KMS-11 (cell line): Measurements from ENCODE around the gene C11orf68.

ENCODE experiments used
- H2AFZ ChIP-seq: fragments of 200-600 bp; sonication (generic); 2 replicates; pipeline ENCODE4 v1.6.1; 2016; ENCODE audit warnings: antibody characterized with exemption, mixed run types, low read depth
- H3K27ac ChIP-seq: fragments of 200-600 bp; sonication (generic); 2 replicates; pipeline ENCODE4 v1.6.1; 2016; ENCODE audit warnings: mild to moderate bottlenecking, mixed run types
- H3K27me3 ChIP-seq: fragments of 200-600 bp; sonication (generic); 2 replicates; pipeline ENCODE4 v1.6.1; 2017; ENCODE audit warnings: mild to moderate bottlenecking, low read depth, mixed run types, moderate library complexity; ENCODE audit not compliant: insufficient read depth
- H3K36me3 ChIP-seq: fragments of 200-600 bp; sonication (generic); 2 replicates; pipeline ENCODE4 v1.6.1; 2017; ENCODE audit warnings: mild to moderate bottlenecking, mixed run types; ENCODE audit not compliant: insufficient read depth
- H3K4me1 ChIP-seq: fragments of 200-600 bp; sonication (generic); 2 replicates; pipeline ENCODE4 v1.6.1; 2016; ENCODE audit warnings: mild to moderate bottlenecking, low read depth, mixed run types; ENCODE audit not compliant: poor library complexity, severe bottlenecking
- H3K4me2 ChIP-seq: fragments of 200-600 bp; sonication (generic); 2 replicates; pipeline ENCODE4 v1.7.0; 2016; ENCODE audit warnings: mild to moderate bottlenecking, mixed run types
- H3K4me3 ChIP-seq: fragments of 200-600 bp; sonication (generic); IDR thresholded peaks from 2 replicates; pipeline ENCODE4 v1.6.1; 2017; ENCODE audit warnings: low read depth, low read length, mixed read lengths; ENCODE audit not compliant: insufficient read depth
- H3K79me2 ChIP-seq: fragments of 200-600 bp; sonication (generic); 2 replicates; pipeline ENCODE4 v1.6.1; 2016; ENCODE audit warnings: low read depth, mixed run types; ENCODE audit not compliant: insufficient read depth
- H3K9ac ChIP-seq: fragments of 200-600 bp; sonication (generic); 2 replicates; pipeline ENCODE4 v1.6.1; 2016; ENCODE audit warnings: mild to moderate bottlenecking, mixed run types
- H4K20me1 ChIP-seq: fragments of 200-600 bp; sonication (generic); 2 replicates; pipeline ENCODE4 v1.6.1; 2016; ENCODE audit warnings: mild to moderate bottlenecking, mixed run types; ENCODE audit not compliant: insufficient read depth
- CTCF ChIP-seq: fragments of 200-600 bp; sonication (generic); conservative IDR thresholded peaks from 2 replicates; pipeline ENCODE4 v1.6.1; 2017; ENCODE audit warnings: low read depth, mild to moderate bottlenecking, antibody characterized with exemption, low read length, moderate library complexity, mixed read lengths

The C11orf68 gene

GRCh38 chr11:65883786-65884715 is 34.8 kb downstream of the C11orf68 start:
- no peak for TF ChIP-seq CTCF
- no peak overlapping the region for H3K27ac ChIP-seq
- H3K4me1 ChIP-seq = peaks cover 28% of the 10 kb centered on the region
- H3K27me3 ChIP-seq = no peaks in the 10 kb centered on the region
- no peak overlapping the region for H3K4me3 ChIP-seq
- H2AFZ ChIP-seq = no peak overlapping the region
- H3K4me2 ChIP-seq = no peak overlapping the region
- no peak overlapping the region for H3K9ac ChIP-seq
- H3K36me3 ChIP-seq = no peaks in the 10 kb centered on the region
- H4K20me1 ChIP-seq = no peaks in the 10 kb centered on the region
- H3K79me2 ChIP-seq = peaks cover 7% of the 10 kb centered on the region; the same call in 1 of the 2 replicates

GRCh38 chr11:65883058-65883761 is 35.7 kb downstream of the C11orf68 start:
- H3K36me3 ChIP-seq = no peaks in the 10 kb centered on the region
- TF ChIP-seq CTCF = no peak
- H2AFZ ChIP-seq = no peak overlapping the region

GRCh38 chr11:65882120-65883057 is 36.5 kb downstream of the C11orf68 start:
- H3K36me3 ChIP-seq = no peaks in the 10 kb centered on the region

More at GRCh38 chr11:65883058-65883761, 35.7 kb downstream of the C11orf68 start:
- H3K4me2 ChIP-seq = no peak overlapping the region
- no peak overlapping the region for H3K4me3 ChIP-seq
- no peaks in the 10 kb centered on the region for H3K27me3 ChIP-seq
- H3K9ac ChIP-seq = no peak overlapping the region
- H4K20me1 ChIP-seq = no peaks in the 10 kb centered on the region
- peaks cover 23% of the 10 kb centered on the region for H3K4me1 ChIP-seq
- H3K27ac ChIP-seq = no peak overlapping the region
- peaks cover 7% of the 10 kb centered on the region; the same call in 1 of the 2 replicates for H3K79me2 ChIP-seq

More at GRCh38 chr11:65882120-65883057, 36.5 kb downstream of the C11orf68 start:
- H3K27ac ChIP-seq = no peak overlapping the region
- H4K20me1 ChIP-seq = no peaks in the 10 kb centered on the region
- no peak overlapping the region for H3K4me2 ChIP-seq
- no peak overlapping the region for H2AFZ ChIP-seq
- H3K4me1 ChIP-seq = peaks cover 19% of the 10 kb centered on the region
- H3K79me2 ChIP-seq = 0 out of 2 replicates have a peak, but pooled peaks cover 2% of the 10 kb centered on the region
- H3K27me3 ChIP-seq = no peaks in the 10 kb centered on the region
- no peak for TF ChIP-seq CTCF
- H3K4me3 ChIP-seq = no peak overlapping the region
- no peak overlapping the region for H3K9ac ChIP-seq
